ENCODE measurements around the gene APOBEC3A.

GRCh38 chr22:38957046-38957770, at the start of gene APOBEC3A:
- TF ChIP-seq, protein P1, sequence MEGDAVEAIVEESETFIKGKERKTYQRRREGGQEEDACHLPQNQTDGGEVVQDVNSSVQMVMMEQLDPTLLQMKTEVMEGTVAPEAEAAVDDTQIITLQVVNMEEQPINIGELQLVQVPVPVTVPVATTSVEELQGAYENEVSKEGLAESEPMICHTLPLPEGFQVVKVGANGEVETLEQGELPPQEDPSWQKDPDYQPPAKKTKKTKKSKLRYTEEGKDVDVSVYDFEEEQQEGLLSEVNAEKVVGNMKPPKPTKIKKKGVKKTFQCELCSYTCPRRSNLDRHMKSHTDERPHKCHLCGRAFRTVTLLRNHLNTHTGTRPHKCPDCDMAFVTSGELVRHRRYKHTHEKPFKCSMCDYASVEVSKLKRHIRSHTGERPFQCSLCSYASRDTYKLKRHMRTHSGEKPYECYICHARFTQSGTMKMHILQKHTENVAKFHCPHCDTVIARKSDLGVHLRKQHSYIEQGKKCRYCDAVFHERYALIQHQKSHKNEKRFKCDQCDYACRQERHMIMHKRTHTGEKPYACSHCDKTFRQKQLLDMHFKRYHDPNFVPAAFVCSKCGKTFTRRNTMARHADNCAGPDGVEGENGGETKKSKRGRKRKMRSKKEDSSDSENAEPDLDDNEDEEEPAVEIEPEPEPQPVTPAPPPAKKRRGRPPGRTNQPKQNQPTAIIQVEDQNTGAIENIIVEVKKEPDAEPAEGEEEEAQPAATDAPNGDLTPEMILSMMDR (IDR thresholded peaks at IDR 0.05): no peak
- no peak for TF ChIP-seq POLR2A (IDR thresholded peaks at IDR 0.05)

All from right lobe of liver (tissue), 4 donors.